HepG2 (cell line): ENCODE measurements around the gene DGCR6L. TPM values are rescaled to one million over a fixed set of nuclear protein-coding genes. Genes with fewer than 3 reads are reported as not detected.
A peak's percentile ranks its signal among the peaks of the same experiment; 100 is the strongest.

Experiments used
- AHR ChIP-seq: IDR thresholded peaks from 2 replicates; pipeline ENCODE4 v1.6.1; 2018; ENCODE audit warnings: missing genetic modification reagents, missing compliant biosample characterization
- AKAP8 ChIP-seq: sonication (generic); formaldehyde crosslinking; IDR thresholded peaks from 2 replicates; pipeline ENCODE4 v1.5.1; 2020; ENCODE audit warnings: mild to moderate bottlenecking, missing genetic modification reagents
- ARID3A ChIP-seq: IDR thresholded peaks from 2 replicates; pipeline ENCODE4 v1.6.1; 2012; ENCODE audit warnings: low read depth, low read length, improper control_type of control experiment
- ATF1 ChIP-seq: IDR thresholded peaks from 2 replicates; pipeline ENCODE4 v1.6.1; 2016; ENCODE audit warnings: mild to moderate bottlenecking, control low read depth
- BATF2 ChIP-seq: sonication (generic); formaldehyde crosslinking; IDR thresholded peaks from 2 replicates; pipeline ENCODE4 v1.8.0; 2022; ENCODE audit warnings: mild to moderate bottlenecking, missing genetic modification reagents, moderate library complexity
- CHD2 ChIP-seq: IDR thresholded peaks from 2 replicates; pipeline ENCODE4 v1.6.1; 2011; ENCODE audit warnings: low read depth, low read length, improper control_type of control experiment
- DDIT3 ChIP-seq: sonication (generic); formaldehyde crosslinking; IDR thresholded peaks from 2 replicates; pipeline ENCODE4 v1.4.0; 2020; ENCODE audit warnings: mild to moderate bottlenecking, missing genetic modification reagents
- GATAD1 ChIP-seq: IDR thresholded peaks from 2 replicates; pipeline ENCODE4 v1.6.1; 2016; ENCODE audit warnings: missing genetic modification reagents, missing compliant biosample characterization
- GPN1 ChIP-seq: sonication (generic); formaldehyde crosslinking; IDR thresholded peaks from 2 replicates; pipeline ENCODE4 v1.5.1; 2020; ENCODE audit warnings: missing genetic modification reagents, borderline replicate concordance
- HNRNPUL1 ChIP-seq: fragments of 200-400 bp; formaldehyde crosslinking; IDR thresholded peaks from 2 replicates; pipeline ENCODE4 v1.6.1; 2017; ENCODE audit warnings: low read depth, mild to moderate bottlenecking, low read length, moderate library complexity
- JUN ChIP-seq: sonication (generic); formaldehyde crosslinking; IDR thresholded peaks from 2 replicates; pipeline ENCODE4 v1.4.0; 2020; ENCODE audit warnings: mild to moderate bottlenecking, missing genetic modification reagents
- KDM2A ChIP-seq: sonication (generic); formaldehyde crosslinking; IDR thresholded peaks from 2 replicates; pipeline ENCODE4 v1.4.0; 2020; ENCODE audit warnings: low read depth, missing genetic modification reagents, borderline replicate concordance
- KDM6A ChIP-seq: IDR thresholded peaks from 2 replicates; pipeline ENCODE4 v1.6.1; 2016; ENCODE audit warnings: low read depth
- MTA1 ChIP-seq: sonication (generic); formaldehyde crosslinking; IDR thresholded peaks from 2 replicates; pipeline ENCODE4 v1.4.0; 2020; ENCODE audit warnings: missing genetic modification reagents, mild to moderate bottlenecking, borderline replicate concordance
- MYNN ChIP-seq: sonication (generic); formaldehyde crosslinking; IDR thresholded peaks from 2 replicates; pipeline ENCODE4 v1.4.0; 2020; ENCODE audit warnings: mild to moderate bottlenecking, low read depth, missing genetic modification reagents
- NFKBIZ ChIP-seq: IDR thresholded peaks from 2 replicates; pipeline ENCODE4 v1.6.1; 2018; ENCODE audit warnings: missing genetic modification reagents, missing compliant biosample characterization
- PLSCR1 ChIP-seq: sonication (generic); formaldehyde crosslinking; IDR thresholded peaks from 2 replicates; pipeline ENCODE4 v1.5.0; 2020; ENCODE audit warnings: missing genetic modification reagents, mild to moderate bottlenecking, borderline replicate concordance
- REL ChIP-seq: sonication (generic); formaldehyde crosslinking; conservative IDR thresholded peaks from 2 replicates; pipeline ENCODE4 v1.8.0; 2022; ENCODE audit warnings: mild to moderate bottlenecking, missing genetic modification reagents, moderate library complexity
- TIGD3 ChIP-seq: sonication (generic); formaldehyde crosslinking; IDR thresholded peaks from 2 replicates; pipeline ENCODE4 v1.5.1; 2020; ENCODE audit warnings: mild to moderate bottlenecking, missing genetic modification reagents, borderline replicate concordance
- ZKSCAN1 ChIP-seq: fragments of 150-350 bp; IDR thresholded peaks from 2 replicates; pipeline ENCODE4 v1.6.1; 2014; ENCODE audit warnings: low read length
- ZNF160 ChIP-seq: sonication (generic); formaldehyde crosslinking; IDR thresholded peaks from 2 replicates; pipeline ENCODE4 v1.8.0; 2022; ENCODE audit warnings: mild to moderate bottlenecking, inconsistent platforms, missing genetic modification reagents
- ZNF550 ChIP-seq: sonication (generic); formaldehyde crosslinking; IDR thresholded peaks from 2 replicates; pipeline ENCODE4 v1.4.0; 2020; ENCODE audit warnings: mild to moderate bottlenecking, missing genetic modification reagents, borderline replicate concordance
- ZNF777 ChIP-seq: sonication (generic); formaldehyde crosslinking; IDR thresholded peaks from 2 replicates; pipeline ENCODE4 v1.4.0; 2020; ENCODE audit warnings: missing genetic modification reagents
- ZNF891 ChIP-seq: sonication (generic); formaldehyde crosslinking; IDR thresholded peaks from 2 replicates; pipeline ENCODE4 v1.5.0; 2020; ENCODE audit warnings: mild to moderate bottlenecking, missing genetic modification reagents
- ZSCAN12 ChIP-seq: sonication (generic); formaldehyde crosslinking; IDR thresholded peaks from 2 replicates; pipeline ENCODE4 v1.9.0; 2021; ENCODE audit warnings: mild to moderate bottlenecking, missing genetic modification reagents
- ZSCAN30 ChIP-seq: sonication (generic); formaldehyde crosslinking; IDR thresholded peaks from 2 replicates; pipeline ENCODE4 v1.5.0; 2020; ENCODE audit warnings: mild to moderate bottlenecking, missing genetic modification reagents
- polyA plus RNA-seq, 8 experiments: library from polyadenylated mRNA; depleted of rRNA in 3 of 8; stranded (reverse) in 7 of 8; unstranded in 1 of 8; fragments of >200 nt; fragmentation: Illumina TruSeq in 4 of 8; extraction: Trizol in 4 of 8; gene quantifications; 2 replicates each; pipeline versions ENCODE4 v1.2.1 to v1.2.3, GENCODE V29; 2011 to 2016; ENCODE audit warnings: low read depth in 4 of 8, missing spikeins in 1 of 8, mixed read lengths in 1 of 8; ENCODE audit not compliant: insufficient read depth in 1 of 8
- total RNA-seq, 5 experiments: library from RNA; depleted of rRNA; stranded (reverse); fragments of >200 nt; fragmentation: Illumina TruSeq; extraction: Trizol; gene quantifications; 2 replicates each; pipeline ENCODE4 v1.2.3, GENCODE V29; 2016; ENCODE audit warnings: low read depth in 1 of 5

DGCR6L gene
- total and polyA plus RNA-seq, 2 of the 13 experiments (the other 11 are each of a cell fraction or from before 2014, with no cell fraction given): 17.5 to 35.3 TPM

- no peak for TF ChIP-seq ZNF550
- no peak for TF ChIP-seq REL (CRISPR knock-in tag)
- no peak for TF ChIP-seq KDM6A (CRISPR knock-in tag)
- TF ChIP-seq ZNF891 (CRISPR knock-in tag): peak; percentile 47; the same call in 1 of the 2 replicates
- TF ChIP-seq TIGD3 (CRISPR knock-in tag): no peak
- no peak for TF ChIP-seq JUN (CRISPR knock-in tag)
- TF ChIP-seq ZSCAN12 (CRISPR knock-in tag): peak; percentile 61; the same call in 1 of the 2 replicates
- peak; percentile 67; the same call in 1 of the 2 replicates for TF ChIP-seq CHD2
- TF ChIP-seq KDM2A (CRISPR knock-in tag): peak; percentile 83; the same call in 1 of the 2 replicates
- TF ChIP-seq ZNF777 (CRISPR knock-in tag): peak; percentile 83
- TF ChIP-seq DDIT3 (CRISPR knock-in tag): no peak
- peak; percentile 61 for TF ChIP-seq ZNF160 (CRISPR knock-in tag)
- TF ChIP-seq PLSCR1: no peak
- TF ChIP-seq ZSCAN30 (CRISPR knock-in tag): 0 out of 2 replicates have a peak, but pooled peaks have one; percentile 28
- no peak for TF ChIP-seq ARID3A
- TF ChIP-seq HNRNPUL1: no peak
- no peak for TF ChIP-seq ATF1 (CRISPR knock-in tag)
- TF ChIP-seq MTA1 (CRISPR knock-in tag): 0 out of 2 replicates have a peak, but pooled peaks have one; percentile 44
- TF ChIP-seq BATF2 (CRISPR knock-in tag): peak; percentile 33; the same call in 1 of the 2 replicates
- TF ChIP-seq GPN1 (CRISPR knock-in tag): no peak
- no peak for TF ChIP-seq MYNN
- TF ChIP-seq AHR: 0 out of 2 replicates have a peak, but pooled peaks have one; percentile 65
- TF ChIP-seq ZKSCAN1: no peak
- peak; percentile 84 for TF ChIP-seq GATAD1 (CRISPR knock-in tag)
- TF ChIP-seq NFKBIZ (CRISPR knock-in tag): 0 out of 2 replicates have a peak, but pooled peaks have one; percentile 46
- TF ChIP-seq AKAP8 (CRISPR knock-in tag): no peak; the same call in 1 of the 2 replicates
Observed at GRCh38 chr22:20319745-20320658, at the start of gene DGCR6L (continued).
